ENCODE results near the gene PRICKLE4. TPM values are rescaled to one million over a fixed set of nuclear protein-coding genes. Genes with fewer than 3 reads are reported as not detected.
A peak's percentile ranks its signal among the peaks of the same experiment; 100 is the strongest.

PRICKLE4 gene
- total RNA-seq, 1 experiment from 2014 or later, result 6.4 TPM

DNA sequence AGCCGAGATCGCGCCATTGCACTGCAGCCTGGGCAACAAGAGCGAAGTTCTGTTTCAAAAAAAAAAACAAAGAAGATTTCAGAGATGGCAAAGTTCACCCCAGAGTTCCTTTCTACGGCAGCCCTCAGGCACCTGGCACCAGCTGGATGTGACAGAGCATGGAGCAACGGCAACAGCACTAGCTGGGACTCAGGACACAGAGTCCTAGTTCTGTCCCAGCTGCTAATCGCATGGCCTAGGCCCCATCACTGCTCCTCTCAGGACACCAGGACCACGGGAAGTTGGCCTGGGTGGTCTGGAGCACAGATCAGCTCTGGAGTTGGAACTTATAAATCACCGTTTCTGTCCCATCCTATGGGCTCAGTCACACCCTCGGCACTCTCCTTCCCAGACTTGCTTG is 34.5 kb upstream of the PRICKLE4 start:
- no peak for DNase-seq
- TF ChIP-seq, protein P1, sequence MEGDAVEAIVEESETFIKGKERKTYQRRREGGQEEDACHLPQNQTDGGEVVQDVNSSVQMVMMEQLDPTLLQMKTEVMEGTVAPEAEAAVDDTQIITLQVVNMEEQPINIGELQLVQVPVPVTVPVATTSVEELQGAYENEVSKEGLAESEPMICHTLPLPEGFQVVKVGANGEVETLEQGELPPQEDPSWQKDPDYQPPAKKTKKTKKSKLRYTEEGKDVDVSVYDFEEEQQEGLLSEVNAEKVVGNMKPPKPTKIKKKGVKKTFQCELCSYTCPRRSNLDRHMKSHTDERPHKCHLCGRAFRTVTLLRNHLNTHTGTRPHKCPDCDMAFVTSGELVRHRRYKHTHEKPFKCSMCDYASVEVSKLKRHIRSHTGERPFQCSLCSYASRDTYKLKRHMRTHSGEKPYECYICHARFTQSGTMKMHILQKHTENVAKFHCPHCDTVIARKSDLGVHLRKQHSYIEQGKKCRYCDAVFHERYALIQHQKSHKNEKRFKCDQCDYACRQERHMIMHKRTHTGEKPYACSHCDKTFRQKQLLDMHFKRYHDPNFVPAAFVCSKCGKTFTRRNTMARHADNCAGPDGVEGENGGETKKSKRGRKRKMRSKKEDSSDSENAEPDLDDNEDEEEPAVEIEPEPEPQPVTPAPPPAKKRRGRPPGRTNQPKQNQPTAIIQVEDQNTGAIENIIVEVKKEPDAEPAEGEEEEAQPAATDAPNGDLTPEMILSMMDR (IDR thresholded peaks at IDR 0.05; ENCODE audit: unreplicated experiment), result no peak
- H3K27ac Mint-ChIP-seq (ENCODE audit: unreplicated experiment), result no peak overlapping the region
- intact Hi-C loops (cut with micrococcal nuclease; ENCODE audit: unreplicated experiment), result no loop called here
- no peak overlapping the region for H3K4me3 Mint-ChIP-seq (ENCODE audit: low read depth, unreplicated experiment)
- H3K4me1 Mint-ChIP-seq (ENCODE audit: low read depth, unreplicated experiment), result peaks cover 31% of the 10 kb centered on the region
- H3K27me3 Mint-ChIP-seq (ENCODE audit: unreplicated experiment), result no peaks in the 10 kb centered on the region
- peaks cover 6% of the 10 kb centered on the region for H3K36me3 Mint-ChIP-seq (ENCODE audit: insufficient read depth, unreplicated experiment)
- BruUV-seq (replicated peaks), result no TSS peak
- CTCF ChIA-PET, result interaction anchor here (0.7 kb wide), 1 partner anchor 132 kb away, joined by 3 read pairs; no protein-coding TSS in a partner anchor
- H3K9me3 Mint-ChIP-seq (ENCODE audit: low read depth, unreplicated experiment), result no peaks in the 10 kb centered on the region

DNA sequence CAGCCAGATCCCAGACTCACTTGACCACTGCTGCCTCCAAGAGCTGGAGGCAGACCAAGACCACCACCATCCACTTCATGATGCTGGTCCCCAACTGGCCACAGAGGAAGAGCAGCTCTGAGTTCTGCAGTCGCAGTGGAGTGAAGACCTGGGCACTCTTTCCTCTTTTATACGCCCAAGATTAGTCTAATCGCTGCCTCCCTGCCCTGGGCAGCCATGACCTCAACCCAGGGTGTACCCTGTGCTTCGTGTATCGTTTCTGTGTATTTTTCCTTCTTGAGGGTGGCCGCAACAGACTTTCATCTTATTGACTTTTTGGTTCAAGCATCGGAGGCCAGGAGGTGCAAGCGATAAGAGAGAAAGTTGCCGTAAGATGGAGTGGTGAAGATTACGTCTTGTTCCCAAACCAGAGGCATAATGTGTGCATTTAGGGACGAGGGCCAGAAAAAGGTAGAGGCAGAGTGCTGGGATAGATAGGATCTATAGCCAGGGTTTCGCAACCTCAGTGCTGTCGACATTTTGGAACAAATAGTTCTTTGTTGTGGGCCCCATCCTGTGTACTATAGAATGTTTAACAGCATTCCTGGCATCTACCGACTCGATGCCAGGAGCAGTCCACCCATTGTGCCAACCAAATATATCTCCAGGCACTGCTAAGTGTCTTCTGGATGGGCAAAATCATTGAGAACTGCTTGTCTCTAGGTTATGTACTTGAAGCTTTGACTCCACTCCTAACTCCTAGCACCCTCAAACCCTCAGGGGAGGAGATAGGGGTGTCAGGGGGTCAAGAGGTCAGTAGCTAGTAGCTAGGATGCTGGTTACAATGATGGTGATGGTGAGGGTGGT is 33.1 kb upstream of the PRICKLE4 start, which contains the start of gene PGC:
TSS of gene PGC (minus strand) at position 142 of the 846 bp plus-strand sequence. CDS start at position 79, 63 bp downstream.
- H3K27ac Mint-ChIP-seq (ENCODE audit: unreplicated experiment), result no peak within 1 kb of the TSS
- no TSS peak for BruUV-seq (replicated peaks)
- peak; percentile 49 for DNase-seq
- CTCF ChIA-PET, result interaction anchor here (1.2 kb wide), 1 partner anchor 12 kb away, joined by 4 read pairs; no protein-coding TSS in a partner anchor
- no peaks in the 10 kb centered on the region for H3K36me3 Mint-ChIP-seq (ENCODE audit: insufficient read depth, unreplicated experiment)
- peaks cover 20% of the 10 kb centered on the region for H3K4me1 Mint-ChIP-seq (ENCODE audit: low read depth, unreplicated experiment)
- TF ChIP-seq, protein P1 (IDR thresholded peaks at IDR 0.05; ENCODE audit: unreplicated experiment), result no peak
- no peak within 1 kb of the TSS for H3K4me3 Mint-ChIP-seq (ENCODE audit: low read depth, unreplicated experiment)
- H3K27me3 Mint-ChIP-seq (ENCODE audit: unreplicated experiment), result no peaks in the 10 kb centered on the region
- intact Hi-C loops (cut with micrococcal nuclease; ENCODE audit: unreplicated experiment), result no loop called here
- H3K9me3 Mint-ChIP-seq (ENCODE audit: low read depth, unreplicated experiment), result no peaks in the 10 kb centered on the region

DNA sequence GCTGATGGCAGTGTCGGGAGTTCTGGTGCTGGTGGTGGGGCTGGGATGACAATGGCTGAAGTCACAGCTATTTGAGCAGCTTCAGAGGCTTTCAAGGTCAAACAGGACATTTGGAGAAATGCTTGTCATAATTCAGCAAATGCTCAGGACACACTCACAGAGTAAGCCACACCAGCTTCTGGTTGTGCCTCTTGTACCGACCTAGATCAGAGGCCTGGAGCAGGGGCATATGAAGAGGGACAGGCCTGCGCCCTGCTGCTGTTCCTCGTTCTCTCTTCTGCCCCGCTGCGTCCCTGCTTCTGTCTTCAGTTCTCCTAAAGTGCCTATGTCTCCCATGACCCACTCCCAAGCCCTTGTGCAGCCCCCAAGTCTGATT is 32.5 kb upstream of the PRICKLE4 start:
- H3K36me3 Mint-ChIP-seq (ENCODE audit: insufficient read depth, unreplicated experiment), result no peaks in the 10 kb centered on the region
- TF ChIP-seq, protein P1 (IDR thresholded peaks at IDR 0.05; ENCODE audit: unreplicated experiment), result no peak
- H3K27ac Mint-ChIP-seq (ENCODE audit: unreplicated experiment), result no peak overlapping the region
- intact Hi-C loops (cut with micrococcal nuclease; ENCODE audit: unreplicated experiment), result no loop called here
- H3K9me3 Mint-ChIP-seq (ENCODE audit: low read depth, unreplicated experiment), result no peaks in the 10 kb centered on the region
- H3K4me3 Mint-ChIP-seq (ENCODE audit: low read depth, unreplicated experiment), result no peak overlapping the region
- no TSS peak for BruUV-seq (replicated peaks)
- no peak for DNase-seq
- CTCF ChIA-PET, result interaction anchor here (1.1 to 1.2 kb wide), 2 partner anchors 11 to 17 kb away, joined by 4 to 7 read pairs; no protein-coding TSS in a partner anchor
- H3K4me1 Mint-ChIP-seq (ENCODE audit: low read depth, unreplicated experiment), result peaks cover 20% of the 10 kb centered on the region
- no peaks in the 10 kb centered on the region for H3K27me3 Mint-ChIP-seq (ENCODE audit: unreplicated experiment)

DNA sequence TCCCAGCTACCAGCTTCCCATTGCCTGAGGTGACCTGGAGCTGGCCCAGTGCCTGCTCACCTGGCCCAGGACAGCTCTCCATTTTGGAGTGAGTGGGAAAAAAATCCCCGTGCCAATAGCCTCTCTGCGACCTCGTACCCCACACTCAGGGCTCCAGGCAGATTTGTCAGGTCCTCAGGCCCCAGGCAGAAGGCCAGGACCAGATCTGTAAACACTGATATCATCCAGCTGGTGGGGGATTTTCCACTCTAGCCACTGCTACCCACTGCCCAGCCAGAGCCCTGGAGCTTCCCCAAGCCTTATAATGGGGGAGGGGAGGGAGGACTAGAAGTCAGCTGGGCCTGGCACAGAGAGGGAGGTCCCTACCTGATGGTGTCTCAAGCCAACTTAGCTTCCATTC is 32.0 kb upstream of the PRICKLE4 start:
- Mint-ChIP-seq H3K36me3 (ENCODE audit: insufficient read depth, unreplicated experiment) (no peaks in the 10 kb centered on the region), H3K9me3 (ENCODE audit: low read depth, unreplicated experiment) (no peaks in the 10 kb centered on the region), H3K4me1 (ENCODE audit: low read depth, unreplicated experiment) (peaks cover 19% of the 10 kb centered on the region), H3K4me3 (ENCODE audit: low read depth, unreplicated experiment) (no peak overlapping the region), H3K27me3 (ENCODE audit: unreplicated experiment) (no peaks in the 10 kb centered on the region), H3K27ac (ENCODE audit: unreplicated experiment) (no peak overlapping the region)
- CTCF ChIA-PET, result interaction anchor here (1.1 kb wide), 1 partner anchor 17 kb away, joined by 7 read pairs; no protein-coding TSS in a partner anchor
- intact Hi-C loops (cut with micrococcal nuclease; ENCODE audit: unreplicated experiment), result no loop called here
- no TSS peak for BruUV-seq (replicated peaks)
- TF ChIP-seq, protein P1 (IDR thresholded peaks at IDR 0.05; ENCODE audit: unreplicated experiment), result no peak
- DNase-seq, result no peak

All from Calu3 (cell line).